Caco-2 (cell line): ENCODE data around the gene CATSPER1. TPM values are rescaled to one million over a fixed set of nuclear protein-coding genes. Genes with fewer than 3 reads are reported as not detected.

Source experiments
- BruUV-seq: library from RNA; stranded (reverse); fragments of 400-500 nt; replicated peaks from 2 replicates; lab custom pipeline; 2021; lab: Mats Ljungman, UMichigan
- CTCF ChIA-PET: fragments of 300-600 bp; sonication (Branson Sonifier 250); formaldehyde crosslinking; loops from one replicate; lab custom pipeline; 2022; ENCODE audit warnings: antibody characterized with exemption; lab: Charles Lee
- POLR2A ChIA-PET: fragments of 300-600 bp; sonication (Branson Sonifier 250); formaldehyde crosslinking; loops from one replicate; lab custom pipeline; 2022; ENCODE audit warnings: antibody characterized with exemption; lab: Charles Lee
- DNase-seq, 2 experiments: peaks; one replicate each; pipeline versions ENCODE4 v3.0.0 to v3.0.0-alpha.2; 2020 to 2022
- H3K27me3 ChIP-seq: replicated peaks from 2 replicates; pipeline ENCODE4 v1.6.0; 2011; ENCODE audit warnings: low read length; ENCODE audit not compliant: control insufficient read depth, insufficient read depth
- H3K36me3 ChIP-seq: 2 replicates; pipeline ENCODE4 v1.5.1; 2011; ENCODE audit warnings: low read length; ENCODE audit not compliant: control insufficient read depth, insufficient read depth
- H3K4me1 ChIP-seq: fragments of 250-450 bp; sonication (Bioruptor Pico); 2 replicates; pipeline ENCODE4 v1.5.1; 2020; ENCODE audit warnings: mild to moderate bottlenecking
- H3K4me3 ChIP-seq: 2 replicates; pipeline ENCODE4 v1.5.1; 2011; ENCODE audit warnings: low read depth, mild to moderate bottlenecking, control low read depth, low read length
- H3K9me3 ChIP-seq: fragments of 250-450 bp; sonication (Bioruptor Pico); 2 replicates; pipeline ENCODE4 v1.5.1; 2020; ENCODE audit warnings: mild to moderate bottlenecking, moderate library complexity
- H3K27ac Mint-ChIP-seq: one replicate; pipeline ENCODE4 v1.8.0; 2022; ENCODE audit warnings: mixed read lengths; ENCODE audit not compliant: unreplicated experiment
- H3K27me3 Mint-ChIP-seq: one replicate; pipeline ENCODE4 v1.8.0; 2022; ENCODE audit warnings: mixed read lengths; ENCODE audit not compliant: insufficient read depth, unreplicated experiment
- H3K36me3 Mint-ChIP-seq: one replicate; pipeline ENCODE4 v1.8.0; 2022; ENCODE audit warnings: mild to moderate bottlenecking, mixed read lengths; ENCODE audit not compliant: insufficient read depth, unreplicated experiment
- H3K4me1 Mint-ChIP-seq: one replicate; pipeline ENCODE4 v1.8.0; 2022; ENCODE audit warnings: low read depth, mixed read lengths; ENCODE audit not compliant: unreplicated experiment
- H3K4me3 Mint-ChIP-seq: one replicate; pipeline ENCODE4 v1.8.0; 2022; ENCODE audit warnings: mild to moderate bottlenecking, moderate library complexity, mixed read lengths; ENCODE audit not compliant: unreplicated experiment
- H3K9me3 Mint-ChIP-seq: one replicate; pipeline ENCODE4 v1.8.0; 2022; ENCODE audit warnings: mixed read lengths; ENCODE audit not compliant: unreplicated experiment
- intact Hi-C: fragments of 100-400 bp; cut with micrococcal nuclease; formaldehyde crosslinking; loops from one replicate; pipeline ENCODE4 v1.10.0; 2022; ENCODE audit not compliant: unreplicated experiment
- total RNA-seq: library from RNA; stranded (reverse); gene quantifications from 2 replicates; pipeline ENCODE4 v1.2.3, GENCODE V29; 2022
- TF ChIP-seq, protein P1 (sequence below), 2 experiments: fragments of 200-600 bp in 1 of 2; IDR thresholded peaks; 1 replicate in 1 of 2; 2 replicates in 1 of 2; pipeline versions ENCODE4 v1.5.1 to v1.8.0; 2011 to 2022; ENCODE audit warnings: antibody characterized with exemption in 1 of 2, control low read depth in 1 of 2, inconsistent platforms in 1 of 2, low read depth in 1 of 2, low read length in 1 of 2, mild to moderate bottlenecking in 1 of 2, moderate library complexity in 1 of 2; ENCODE audit not compliant: insufficient read depth in 1 of 2, severe bottlenecking in 1 of 2, unreplicated experiment in 1 of 2

CATSPER1 gene
- total RNA-seq, 1 experiment from 2014 or later: not detected

- H3K9me3 Mint-ChIP-seq: no peaks in the 10 kb centered on the region
- intact Hi-C loops: no loop called here
- Histone ChIP-seq H3K4me3 (no peak overlapping the region), H3K36me3 (no peaks in the 10 kb centered on the region), H3K9me3 (no peaks in the 10 kb centered on the region), H3K27me3 (no peaks in the 10 kb centered on the region), H3K4me1 (peaks cover 12% of the 10 kb centered on the region)
- TF ChIP-seq, protein P1, sequence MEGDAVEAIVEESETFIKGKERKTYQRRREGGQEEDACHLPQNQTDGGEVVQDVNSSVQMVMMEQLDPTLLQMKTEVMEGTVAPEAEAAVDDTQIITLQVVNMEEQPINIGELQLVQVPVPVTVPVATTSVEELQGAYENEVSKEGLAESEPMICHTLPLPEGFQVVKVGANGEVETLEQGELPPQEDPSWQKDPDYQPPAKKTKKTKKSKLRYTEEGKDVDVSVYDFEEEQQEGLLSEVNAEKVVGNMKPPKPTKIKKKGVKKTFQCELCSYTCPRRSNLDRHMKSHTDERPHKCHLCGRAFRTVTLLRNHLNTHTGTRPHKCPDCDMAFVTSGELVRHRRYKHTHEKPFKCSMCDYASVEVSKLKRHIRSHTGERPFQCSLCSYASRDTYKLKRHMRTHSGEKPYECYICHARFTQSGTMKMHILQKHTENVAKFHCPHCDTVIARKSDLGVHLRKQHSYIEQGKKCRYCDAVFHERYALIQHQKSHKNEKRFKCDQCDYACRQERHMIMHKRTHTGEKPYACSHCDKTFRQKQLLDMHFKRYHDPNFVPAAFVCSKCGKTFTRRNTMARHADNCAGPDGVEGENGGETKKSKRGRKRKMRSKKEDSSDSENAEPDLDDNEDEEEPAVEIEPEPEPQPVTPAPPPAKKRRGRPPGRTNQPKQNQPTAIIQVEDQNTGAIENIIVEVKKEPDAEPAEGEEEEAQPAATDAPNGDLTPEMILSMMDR (IDR thresholded peaks at IDR 0.05; ENCODE audit: insufficient read depth in 1 of 2, low read depth in 1 of 2, low read length in 1 of 2, severe bottlenecking in 1 of 2, unreplicated experiment in 1 of 2): no peak
- no peaks in the 10 kb centered on the region for H3K4me1 Mint-ChIP-seq
- ChIA-PET CTCF (interaction anchor here (0.5 kb wide), 1 partner anchor 129 kb away, joined by 5 read pairs; the partner anchor contains the start of gene FIBP), POLR2A (no interaction called here)
- no TSS peak for BruUV-seq
- H3K27me3 Mint-ChIP-seq: no peaks in the 10 kb centered on the region
- no peak overlapping the region for H3K4me3 Mint-ChIP-seq
- no peak for DNase-seq
- no peaks in the 10 kb centered on the region for H3K36me3 Mint-ChIP-seq
- H3K27ac Mint-ChIP-seq: no peak overlapping the region
Measured at GRCh38 chr11:66017321-66017720, 9.0 kb downstream of the CATSPER1 start.

GRCh38 chr11:66016793-66017177 is 9.5 kb downstream of the CATSPER1 start:
- intact Hi-C loops: no loop called here
- H3K9me3 ChIP-seq: no peaks in the 10 kb centered on the region
- TF ChIP-seq, protein P1 (IDR thresholded peaks at IDR 0.05; ENCODE audit: insufficient read depth in 1 of 2, low read depth in 1 of 2, low read length in 1 of 2, severe bottlenecking in 1 of 2, unreplicated experiment in 1 of 2): no peak

GRCh38 chr11:66015936-66016792 is 10.1 kb downstream of the CATSPER1 start:
- intact Hi-C loops: no loop called here
- TF ChIP-seq, protein P1 (IDR thresholded peaks at IDR 0.05; ENCODE audit: insufficient read depth in 1 of 2, low read depth in 1 of 2, low read length in 1 of 2, severe bottlenecking in 1 of 2, unreplicated experiment in 1 of 2): no peak
- Mint-ChIP-seq H3K36me3 (no peaks in the 10 kb centered on the region), H3K4me1 (no peaks in the 10 kb centered on the region), H3K4me3 (no peak overlapping the region), H3K27ac (no peak overlapping the region), H3K27me3 (no peaks in the 10 kb centered on the region), H3K9me3 (no peaks in the 10 kb centered on the region)
- Histone ChIP-seq H3K36me3 (no peaks in the 10 kb centered on the region), H3K9me3 (no peaks in the 10 kb centered on the region), H3K4me3 (no peak overlapping the region), H3K4me1 (peaks cover 21% of the 10 kb centered on the region), H3K27me3 (no peaks in the 10 kb centered on the region)
- no TSS peak for BruUV-seq
- no peak for DNase-seq
- POLR2A ChIA-PET: no interaction called here
- CTCF ChIA-PET: no interaction called here

More at GRCh38 chr11:66016793-66017177, 9.5 kb downstream of the CATSPER1 start:
- Histone ChIP-seq H3K36me3 (no peaks in the 10 kb centered on the region), H3K4me1 (peaks cover 16% of the 10 kb centered on the region), H3K27me3 (no peaks in the 10 kb centered on the region), H3K4me3 (no peak overlapping the region)
- no TSS peak for BruUV-seq
- H3K4me3 Mint-ChIP-seq: no peak overlapping the region
- no peaks in the 10 kb centered on the region for H3K4me1 Mint-ChIP-seq
- no peak for DNase-seq
- H3K27me3 Mint-ChIP-seq: no peaks in the 10 kb centered on the region
- ChIA-PET CTCF (no interaction called here), POLR2A (no interaction called here)
- no peak overlapping the region for H3K27ac Mint-ChIP-seq
- no peaks in the 10 kb centered on the region for H3K36me3 Mint-ChIP-seq
- H3K9me3 Mint-ChIP-seq: no peaks in the 10 kb centered on the region
